ENCODE measurements around the gene MTCH1.

GRCh38 chr6:36967757-36968156 lies 18.2 kb downstream of the MTCH1 start:
- TF ChIP-seq, protein P1, sequence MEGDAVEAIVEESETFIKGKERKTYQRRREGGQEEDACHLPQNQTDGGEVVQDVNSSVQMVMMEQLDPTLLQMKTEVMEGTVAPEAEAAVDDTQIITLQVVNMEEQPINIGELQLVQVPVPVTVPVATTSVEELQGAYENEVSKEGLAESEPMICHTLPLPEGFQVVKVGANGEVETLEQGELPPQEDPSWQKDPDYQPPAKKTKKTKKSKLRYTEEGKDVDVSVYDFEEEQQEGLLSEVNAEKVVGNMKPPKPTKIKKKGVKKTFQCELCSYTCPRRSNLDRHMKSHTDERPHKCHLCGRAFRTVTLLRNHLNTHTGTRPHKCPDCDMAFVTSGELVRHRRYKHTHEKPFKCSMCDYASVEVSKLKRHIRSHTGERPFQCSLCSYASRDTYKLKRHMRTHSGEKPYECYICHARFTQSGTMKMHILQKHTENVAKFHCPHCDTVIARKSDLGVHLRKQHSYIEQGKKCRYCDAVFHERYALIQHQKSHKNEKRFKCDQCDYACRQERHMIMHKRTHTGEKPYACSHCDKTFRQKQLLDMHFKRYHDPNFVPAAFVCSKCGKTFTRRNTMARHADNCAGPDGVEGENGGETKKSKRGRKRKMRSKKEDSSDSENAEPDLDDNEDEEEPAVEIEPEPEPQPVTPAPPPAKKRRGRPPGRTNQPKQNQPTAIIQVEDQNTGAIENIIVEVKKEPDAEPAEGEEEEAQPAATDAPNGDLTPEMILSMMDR (IDR thresholded peaks at IDR 0.05), result no peak
- no peak for TF ChIP-seq POLR2AphosphoS5 (IDR thresholded peaks at IDR 0.05)
